Measurements from ENCODE around the gene ILKAP.

ILKAP gene

GRCh38 chr2:238203094-238203972 is at the start of gene ILKAP:
ILKAP (minus strand) TSS chr2:238203695; CDS start chr2:238203553, 142 bp downstream.
- peak; percentile 82 for DNase-seq

DNA sequence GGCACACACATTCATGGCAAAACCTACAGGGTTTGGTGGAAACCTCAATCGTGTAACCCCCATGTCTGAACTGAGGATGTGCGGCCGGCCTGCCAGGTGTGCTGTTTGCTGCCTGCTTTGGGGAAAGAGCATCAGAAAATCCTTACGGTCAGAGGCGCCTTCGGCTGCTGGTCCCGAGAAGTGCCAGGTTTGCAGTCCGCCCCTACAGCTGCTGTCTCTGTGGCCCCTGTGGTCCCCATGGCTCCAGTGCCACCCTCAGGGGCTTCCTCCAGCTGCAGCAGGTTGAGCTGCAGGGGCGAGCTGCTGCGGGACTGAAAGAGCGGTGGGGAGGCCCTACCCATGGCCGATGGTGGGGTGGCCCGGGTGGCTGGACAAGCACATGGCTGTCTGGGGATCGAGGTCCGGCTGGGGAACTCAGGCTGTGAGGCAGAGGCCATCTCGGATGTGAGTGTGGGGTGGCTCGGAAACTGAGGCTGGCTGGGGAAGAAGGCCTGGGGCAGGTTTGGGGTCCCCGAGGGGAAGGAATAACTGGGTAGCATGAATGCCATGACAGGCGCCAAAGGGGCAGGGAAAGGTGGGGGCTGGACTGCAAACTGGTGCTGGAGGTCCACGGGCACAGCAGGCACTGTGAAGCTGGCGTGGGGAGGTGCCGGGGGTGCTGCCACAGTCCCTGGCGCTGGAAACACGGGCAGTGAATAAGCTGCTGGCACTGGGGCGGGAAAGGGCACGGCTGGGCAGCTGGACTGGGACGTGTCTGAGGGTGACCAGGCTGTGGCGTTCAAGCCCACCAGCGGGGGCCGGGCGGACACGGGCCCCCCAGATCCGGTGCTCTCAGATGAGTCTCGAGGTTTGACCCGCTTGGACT is 49.5 kb upstream of the ILKAP start:
- no peak for DNase-seq

DNA sequence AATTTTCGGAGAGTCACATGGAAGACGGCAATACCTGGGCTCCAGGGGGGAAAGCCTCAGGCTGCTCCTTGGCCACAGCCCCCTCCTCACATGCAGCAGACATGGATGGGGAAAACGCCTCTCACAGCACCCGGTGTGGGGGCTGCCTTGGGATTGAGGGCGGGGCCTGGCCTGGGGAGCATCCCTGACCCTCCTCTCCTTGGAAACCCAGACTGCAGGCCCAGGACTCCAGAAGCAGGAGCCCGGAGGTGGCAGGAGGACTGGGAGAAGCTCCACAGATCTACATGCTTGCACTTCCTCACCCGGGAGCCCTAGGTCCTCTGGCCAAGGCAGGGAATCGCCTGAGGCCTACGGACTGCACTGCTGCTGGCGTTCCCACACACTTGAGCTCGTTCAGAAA is 48.5 kb upstream of the ILKAP start:
- DNase-seq: no peak

DNA sequence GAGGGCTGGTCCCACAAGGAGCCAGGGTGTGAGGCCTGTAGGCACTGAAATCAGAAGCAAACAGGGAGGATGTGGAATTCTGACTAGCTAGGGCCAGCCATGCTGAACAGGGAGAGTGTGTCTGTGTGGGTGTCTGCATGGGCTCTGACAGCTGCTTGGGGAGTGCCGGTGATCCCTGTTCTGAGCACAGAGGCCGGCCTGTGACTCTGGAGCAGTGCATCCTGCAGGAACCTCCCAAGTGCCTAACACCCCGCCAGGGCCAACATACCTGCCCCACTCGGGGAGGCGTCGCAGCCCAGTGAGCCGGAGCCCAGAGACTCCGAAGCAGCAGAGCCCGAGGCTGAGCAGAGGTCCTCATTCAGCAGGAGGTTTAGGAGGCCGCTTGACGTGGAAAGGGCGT is 47.8 kb upstream of the ILKAP start:
- DNase-seq: no peak

DNA sequence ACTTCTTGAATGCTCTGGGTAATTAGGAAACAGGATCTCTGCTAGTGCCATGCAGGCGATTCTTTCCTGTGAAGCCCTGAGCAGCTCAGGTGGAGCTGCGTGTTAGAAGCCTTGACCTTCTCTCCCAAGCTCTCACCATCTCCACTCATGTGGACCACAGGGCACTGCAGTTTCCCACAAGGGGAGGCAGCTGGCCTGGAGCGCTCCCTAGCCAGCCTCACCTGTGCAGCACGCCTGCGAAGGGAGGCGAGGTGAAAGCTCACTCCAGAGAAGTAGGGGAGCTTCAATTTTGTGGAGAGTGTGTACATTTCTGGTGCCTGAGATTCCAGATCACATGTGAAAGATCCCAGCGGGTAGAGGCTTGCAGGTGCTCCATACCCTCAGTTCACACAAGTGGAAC is 47.4 kb upstream of the ILKAP start:
- no peak for DNase-seq

GRCh38 chr2:238247841-238248453 is 44.5 kb upstream of the ILKAP start:
- no peak for DNase-seq

GRCh38 chr2:238247002-238247822 is 43.7 kb upstream of the ILKAP start:
- DNase-seq: no peak

GRCh38 chr2:238244151-238244550 is 40.7 kb upstream of the ILKAP start:
- peak; percentile 39 for DNase-seq

GRCh38 chr2:238243496-238244076 is 40.1 kb upstream of the ILKAP start:
- no peak for DNase-seq

DNA sequence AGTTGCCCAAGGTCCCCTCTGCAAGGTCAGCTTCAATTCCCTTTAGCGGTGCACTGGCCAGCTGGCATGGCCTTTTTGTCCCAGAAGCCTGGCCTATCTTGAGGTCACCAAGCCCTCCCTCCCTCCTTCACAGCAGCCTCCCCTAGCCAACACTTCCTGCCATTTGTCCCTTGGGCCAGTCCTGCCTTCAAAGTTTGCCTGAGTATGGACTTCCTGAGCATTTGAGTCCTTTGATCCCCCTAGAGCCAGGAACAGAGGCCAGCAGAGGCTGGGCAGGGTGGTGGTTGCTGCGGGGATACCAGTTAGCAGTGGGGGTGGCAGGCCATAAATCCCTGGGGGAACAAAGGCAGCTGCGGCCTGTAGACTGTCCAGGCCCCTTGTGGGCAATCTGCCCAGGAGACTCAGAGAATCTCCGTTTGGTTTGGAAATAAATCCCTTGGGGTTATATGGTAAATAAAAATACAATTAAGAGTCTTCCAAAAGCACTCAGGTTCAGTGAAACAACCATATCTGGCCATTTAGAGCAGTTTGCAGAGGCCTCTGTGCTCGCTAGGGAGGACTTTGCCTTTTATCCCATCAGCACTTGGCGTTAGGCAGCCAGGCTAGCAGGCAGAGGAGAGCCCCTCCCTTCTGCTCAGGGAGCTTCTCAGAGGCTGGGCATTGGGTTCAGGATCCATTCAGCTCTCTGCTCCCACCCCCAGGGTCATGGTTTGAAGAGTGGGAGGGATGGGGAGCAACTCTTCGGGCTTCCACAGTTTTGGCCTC is 39.4 kb upstream of the ILKAP start:
- peak; percentile 45 for DNase-seq

DNA sequence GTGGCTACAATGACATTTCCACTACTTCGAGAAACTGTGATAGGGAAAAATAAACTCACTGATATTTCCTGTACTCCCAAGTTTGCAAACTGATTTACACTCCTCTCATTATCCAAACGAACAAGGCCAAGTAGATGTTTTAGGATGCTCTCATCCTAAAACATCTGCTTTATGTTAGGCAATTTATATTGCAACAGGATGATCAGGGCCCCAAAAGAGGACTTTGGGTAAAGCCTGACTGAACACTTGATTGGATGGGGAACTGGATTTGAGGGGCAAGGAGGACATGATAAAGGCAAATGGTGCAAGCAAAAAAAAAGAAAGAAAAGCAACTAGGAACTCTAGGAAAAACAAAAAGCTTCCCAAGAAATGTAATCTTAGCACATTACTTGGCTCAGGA is 38.5 kb upstream of the ILKAP start:
- DNase-seq: no peak

DNA sequence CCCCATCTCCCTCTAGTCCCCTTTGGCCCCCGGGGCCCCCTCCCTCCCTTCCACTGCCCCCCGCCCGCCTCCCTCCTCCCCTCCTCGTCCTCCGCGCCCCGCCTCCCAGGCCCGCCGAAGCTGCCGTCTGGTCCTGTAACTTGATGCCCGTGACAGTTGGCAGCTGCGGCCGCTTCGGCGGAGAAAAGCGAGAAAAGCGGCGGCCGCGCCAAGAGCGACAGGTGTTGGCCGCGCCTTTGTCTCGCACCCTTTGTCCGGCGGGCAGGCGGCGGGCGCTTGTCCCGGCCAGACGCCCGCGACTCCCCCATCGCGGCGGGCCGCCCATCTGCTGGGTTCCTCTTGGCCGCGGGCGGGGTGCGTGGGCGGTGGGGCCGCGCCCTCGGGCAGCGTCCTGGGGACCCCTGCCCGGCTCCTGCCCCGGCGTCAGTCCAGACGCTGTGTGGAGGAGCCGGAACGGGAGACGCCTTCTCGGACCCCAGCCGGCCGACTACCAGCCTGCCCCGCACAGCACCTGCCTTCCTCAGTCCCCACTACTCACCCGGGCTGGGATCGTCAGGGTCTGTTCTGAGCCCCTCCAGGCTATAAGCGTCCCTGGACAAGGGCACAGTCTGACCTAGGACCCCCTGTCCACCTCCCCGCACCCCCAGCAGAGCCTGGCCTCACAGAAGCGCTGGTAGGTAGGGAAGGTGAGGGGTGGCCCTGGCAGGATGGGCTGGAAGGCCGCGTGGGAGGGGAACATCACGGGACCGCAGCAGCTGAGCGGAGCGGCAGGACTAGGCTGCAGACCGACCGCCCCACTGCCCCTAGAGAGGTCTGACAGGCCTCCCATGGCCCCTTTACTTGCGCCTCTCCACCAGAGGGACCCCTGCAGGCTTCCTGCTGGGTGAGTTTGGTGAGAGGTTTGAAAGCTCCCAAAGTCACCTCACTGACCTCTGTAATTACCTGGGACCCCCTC is 37.5 kb upstream of the ILKAP start:
- peak; percentile 94 for DNase-seq

- peak; percentile 84 for DNase-seq
Measured at GRCh38 chr2:238239863-238240756, 36.6 kb upstream of the ILKAP start, which contains the start of gene HES6. HES6 (minus strand) TSS chr2:238240038; CDS start chr2:238239905, 133 bp downstream.

- no peak for DNase-seq
Measured at GRCh38 chr2:238239543-238239862, 36.0 kb upstream of the ILKAP start.

DNA sequence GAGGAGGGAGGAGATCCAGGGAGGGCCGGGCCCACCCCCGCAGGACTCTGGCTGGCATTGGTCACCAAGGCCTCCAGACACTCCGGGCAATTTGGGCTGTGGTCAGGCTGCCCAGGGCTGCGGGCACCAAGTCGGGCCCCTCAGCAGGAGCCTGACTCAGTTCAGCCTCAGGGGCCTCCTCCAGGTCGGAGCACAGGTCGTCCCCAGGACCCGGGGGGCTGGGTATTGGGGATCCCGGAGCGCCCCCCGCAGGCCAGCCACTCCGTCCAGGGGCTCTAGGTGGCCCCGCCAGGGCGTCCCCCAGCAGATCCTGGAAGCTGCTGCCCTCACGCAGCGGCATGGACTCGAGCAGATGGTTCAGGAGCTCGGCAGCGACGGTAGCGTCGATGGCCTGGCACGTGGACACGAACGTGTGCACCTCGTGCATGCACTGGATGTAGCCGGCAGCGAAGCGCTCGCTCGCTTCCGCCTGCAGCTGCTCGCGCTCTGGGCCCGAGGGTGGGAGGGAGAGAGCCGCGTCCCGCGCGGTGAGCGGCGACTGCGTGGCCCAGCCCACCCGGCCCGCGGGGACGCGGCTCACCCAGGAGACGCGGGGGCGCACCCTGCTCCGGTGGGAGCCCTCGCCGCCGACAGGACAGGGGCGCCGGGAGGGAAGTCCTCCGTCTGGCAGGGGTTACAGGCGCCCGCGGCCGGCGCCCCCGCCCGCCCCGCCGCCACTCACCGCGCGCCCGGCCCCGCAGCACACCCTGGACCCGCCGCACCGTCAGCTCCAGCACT is 35.5 kb upstream of the ILKAP start:
- peak; percentile 7 for DNase-seq

DNA sequence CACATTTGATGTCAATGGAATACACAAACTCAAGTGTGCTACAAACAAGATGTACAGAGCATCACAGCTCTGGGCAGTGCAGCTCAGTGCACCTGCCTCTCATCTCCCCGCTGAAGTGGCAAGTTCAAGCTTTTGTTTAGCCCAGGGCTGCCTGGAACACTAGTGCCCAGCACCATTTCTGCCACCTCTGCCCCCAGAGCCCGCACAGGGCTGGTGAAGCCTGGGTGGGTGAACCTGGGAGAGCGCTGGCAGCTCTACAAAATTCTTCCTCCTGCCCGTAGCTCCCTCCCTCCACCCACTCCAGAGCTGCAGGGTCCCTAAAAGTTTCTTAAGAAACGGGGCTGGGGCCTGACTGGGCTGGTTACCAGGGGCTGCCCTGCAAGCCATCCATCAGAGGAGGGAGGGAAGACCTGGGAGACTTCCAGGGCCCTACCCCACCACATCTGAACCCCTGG is 34.8 kb upstream of the ILKAP start:
- no peak for DNase-seq

- no peak for DNase-seq
Measured at GRCh38 chr2:238237431-238238135, 34.1 kb upstream of the ILKAP start.
